ENCODE data around the gene UCP3.

- TF ChIP-seq, protein P1, sequence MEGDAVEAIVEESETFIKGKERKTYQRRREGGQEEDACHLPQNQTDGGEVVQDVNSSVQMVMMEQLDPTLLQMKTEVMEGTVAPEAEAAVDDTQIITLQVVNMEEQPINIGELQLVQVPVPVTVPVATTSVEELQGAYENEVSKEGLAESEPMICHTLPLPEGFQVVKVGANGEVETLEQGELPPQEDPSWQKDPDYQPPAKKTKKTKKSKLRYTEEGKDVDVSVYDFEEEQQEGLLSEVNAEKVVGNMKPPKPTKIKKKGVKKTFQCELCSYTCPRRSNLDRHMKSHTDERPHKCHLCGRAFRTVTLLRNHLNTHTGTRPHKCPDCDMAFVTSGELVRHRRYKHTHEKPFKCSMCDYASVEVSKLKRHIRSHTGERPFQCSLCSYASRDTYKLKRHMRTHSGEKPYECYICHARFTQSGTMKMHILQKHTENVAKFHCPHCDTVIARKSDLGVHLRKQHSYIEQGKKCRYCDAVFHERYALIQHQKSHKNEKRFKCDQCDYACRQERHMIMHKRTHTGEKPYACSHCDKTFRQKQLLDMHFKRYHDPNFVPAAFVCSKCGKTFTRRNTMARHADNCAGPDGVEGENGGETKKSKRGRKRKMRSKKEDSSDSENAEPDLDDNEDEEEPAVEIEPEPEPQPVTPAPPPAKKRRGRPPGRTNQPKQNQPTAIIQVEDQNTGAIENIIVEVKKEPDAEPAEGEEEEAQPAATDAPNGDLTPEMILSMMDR (IDR thresholded peaks at IDR 0.05) = no peak
- TF ChIP-seq POLR2A (IDR thresholded peaks at IDR 0.05) = no peak
Measured at GRCh38 chr11:74007691-74008372, 1.1 kb downstream of the UCP3 start.
